ENCODE measurements around the gene TBC1D13.
"Not testable (repeated sequence)": the region's sequence is repeated elsewhere in the genome, so short reads cannot be mapped to it uniquely, and the experiment has no call there.

The TBC1D13 gene

DNA sequence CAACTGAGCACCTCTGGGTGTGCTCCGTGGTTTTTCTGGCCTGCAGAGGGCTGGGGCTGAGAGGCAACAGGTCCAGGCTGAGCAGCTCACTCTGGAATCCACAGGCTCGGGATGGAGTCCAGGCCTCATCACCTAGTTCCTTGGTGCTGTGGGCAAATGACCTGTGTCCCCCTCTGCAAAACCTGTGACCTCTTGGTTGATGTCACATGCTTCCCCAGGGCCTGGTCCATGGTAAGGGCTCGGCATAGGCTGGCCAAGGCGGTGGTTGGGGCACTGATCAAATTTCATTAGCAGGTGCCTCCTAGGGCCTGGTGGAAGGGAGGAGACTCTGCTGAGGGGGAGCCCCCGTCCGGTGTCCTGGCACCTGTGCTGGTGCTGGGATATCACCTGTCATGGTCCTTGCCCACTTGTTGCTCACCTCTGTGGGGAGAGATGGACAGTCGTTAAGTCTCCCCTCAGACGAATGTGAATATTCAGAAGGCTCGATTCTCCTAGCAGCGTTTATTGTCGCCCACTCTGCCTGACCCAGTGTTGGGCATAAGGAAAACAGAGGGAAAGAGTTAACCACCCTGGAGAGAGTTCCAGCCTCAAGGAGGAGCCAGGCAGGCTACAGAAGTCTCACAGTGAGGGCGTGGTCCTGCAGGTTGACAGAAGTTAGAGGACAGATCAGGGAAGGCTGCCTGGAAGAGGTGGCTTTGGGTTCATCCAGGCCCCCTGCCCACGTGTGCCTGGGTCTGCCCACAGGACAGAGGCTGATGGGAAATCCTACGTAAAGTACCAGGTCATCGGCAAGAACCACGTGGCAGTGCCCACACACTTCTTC is 34.7 kb downstream of the TBC1D13 start:
- DNase-seq (ENCODE audit: low spot score) = no peak

DNA sequence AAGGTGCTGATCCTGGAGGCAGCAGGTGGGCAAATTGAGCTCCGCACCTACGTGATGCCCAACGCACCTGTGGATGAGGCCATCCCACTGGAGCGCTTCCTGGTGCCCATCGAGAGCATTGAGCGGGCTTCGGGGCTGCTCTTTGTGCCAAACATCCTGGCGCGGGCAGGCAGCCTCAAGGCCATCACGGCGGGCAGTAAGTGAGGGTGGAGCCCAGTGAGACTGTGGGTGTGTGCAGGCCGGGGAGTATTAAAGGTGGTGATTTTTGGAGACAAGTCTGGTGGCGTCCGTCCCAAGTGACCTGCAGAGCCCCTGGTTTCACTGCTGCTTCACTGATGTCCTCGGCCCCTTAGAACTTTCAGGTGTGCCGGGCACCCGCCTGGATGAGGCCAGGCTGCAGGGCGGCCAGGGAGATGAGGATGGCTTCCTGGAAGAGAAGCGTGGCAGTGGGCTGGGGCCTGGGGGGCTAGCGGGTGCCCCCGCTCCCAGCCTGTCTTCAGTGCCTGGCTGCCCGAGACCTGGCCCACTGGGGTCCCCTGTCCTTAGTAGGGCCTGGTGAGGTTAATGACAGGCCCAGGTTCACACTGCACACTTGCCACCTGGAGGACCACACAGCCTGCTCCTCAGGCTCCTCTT is 35.5 kb downstream of the TBC1D13 start:
- DNase-seq (ENCODE audit: low spot score) = no peak

GRCh38 chr9:128823362-128823902 is 36.4 kb downstream of the TBC1D13 start:
- DNase-seq (ENCODE audit: low spot score) = no peak

DNA sequence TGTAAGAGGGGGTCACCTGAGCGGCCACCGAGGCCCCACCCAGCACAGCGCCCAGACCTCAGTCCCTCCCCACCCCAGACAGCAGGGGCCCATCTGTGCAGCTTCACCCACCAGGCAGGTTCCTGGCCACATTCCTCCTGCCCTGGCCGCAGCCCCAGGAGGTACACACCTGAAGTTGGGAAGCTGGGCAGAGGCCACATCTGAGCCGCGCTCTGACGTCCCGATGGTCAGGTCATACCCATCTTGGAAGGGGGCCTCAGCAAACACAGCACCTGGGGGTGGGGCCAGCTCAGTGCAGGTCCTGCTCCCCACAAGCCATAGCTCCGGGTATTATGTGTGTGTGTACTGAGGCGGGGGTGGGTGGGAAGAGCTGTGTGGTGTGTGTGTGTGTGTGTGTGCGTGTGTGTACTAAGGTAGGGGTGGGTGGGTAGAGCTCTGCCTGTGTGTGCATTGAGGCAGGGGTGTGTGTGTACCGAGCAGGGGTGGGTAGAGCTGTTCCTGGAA is 36.9 kb downstream of the TBC1D13 start:
- DNase-seq (ENCODE audit: low spot score) = no peak

- no peak for DNase-seq (ENCODE audit: low spot score)
These were observed 37.9 kb downstream of the TBC1D13 start for GRCh38 chr9:128824911-128825310.

DNA sequence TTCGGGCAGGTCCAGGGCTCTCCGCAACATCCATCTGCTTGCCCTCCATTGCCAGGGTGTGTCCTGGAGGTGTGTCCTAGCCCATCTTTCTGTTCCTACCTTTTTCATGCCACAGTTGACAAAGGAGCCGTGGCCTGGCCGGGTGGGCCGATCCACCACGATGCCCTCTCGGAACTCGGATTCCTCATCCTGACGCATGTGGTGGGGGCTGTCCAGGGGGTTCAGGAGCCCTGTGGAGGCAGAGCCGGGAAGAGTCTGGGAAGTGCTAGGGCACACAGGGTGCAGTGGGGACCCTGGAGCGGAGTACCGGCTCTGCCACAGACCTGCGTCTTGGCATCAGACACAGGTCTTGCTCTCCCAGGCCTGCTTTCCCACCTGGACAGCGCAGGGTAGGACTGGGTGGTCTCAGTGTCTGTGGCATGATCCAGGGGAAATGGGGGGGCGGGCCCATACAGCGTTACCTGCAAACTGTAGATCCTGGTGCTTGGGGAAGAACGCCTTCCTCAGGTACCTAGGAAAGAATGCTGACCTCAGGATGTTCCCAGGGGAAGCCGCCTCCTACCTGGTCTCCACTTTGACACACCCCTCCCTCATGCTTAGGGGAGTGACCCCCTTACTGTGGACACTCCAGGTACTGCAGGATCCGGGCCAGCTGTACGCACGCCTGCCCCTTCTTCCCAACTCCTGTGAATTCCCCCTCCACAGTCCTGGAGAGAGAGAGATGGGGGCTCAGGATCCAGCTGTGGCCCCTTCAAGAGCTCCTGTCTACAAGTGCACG is 39.1 kb downstream of the TBC1D13 start:
- DNase-seq (ENCODE audit: low spot score) = no peak

DNA sequence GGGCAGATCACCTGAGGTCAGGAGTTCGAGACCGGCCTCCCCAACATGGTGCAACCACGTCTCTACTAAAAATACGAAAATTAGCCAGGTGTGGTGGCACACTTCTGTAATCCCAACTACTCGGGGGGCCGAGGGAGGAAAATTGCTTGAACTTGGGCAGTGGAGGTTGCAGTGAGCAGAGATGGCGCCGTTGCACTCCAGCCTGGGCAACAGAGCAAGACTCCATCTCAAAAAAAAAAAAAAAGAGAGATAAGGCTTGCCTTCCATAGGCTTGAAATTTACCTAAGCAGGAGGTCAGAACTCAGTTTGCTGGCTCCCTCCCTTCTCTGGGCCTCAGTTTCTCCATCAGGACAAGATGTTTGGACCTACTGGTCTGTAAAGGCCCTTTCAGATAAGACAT is 41.2 kb downstream of the TBC1D13 start:
- DNase-seq (ENCODE audit: low spot score) = no peak

DNA sequence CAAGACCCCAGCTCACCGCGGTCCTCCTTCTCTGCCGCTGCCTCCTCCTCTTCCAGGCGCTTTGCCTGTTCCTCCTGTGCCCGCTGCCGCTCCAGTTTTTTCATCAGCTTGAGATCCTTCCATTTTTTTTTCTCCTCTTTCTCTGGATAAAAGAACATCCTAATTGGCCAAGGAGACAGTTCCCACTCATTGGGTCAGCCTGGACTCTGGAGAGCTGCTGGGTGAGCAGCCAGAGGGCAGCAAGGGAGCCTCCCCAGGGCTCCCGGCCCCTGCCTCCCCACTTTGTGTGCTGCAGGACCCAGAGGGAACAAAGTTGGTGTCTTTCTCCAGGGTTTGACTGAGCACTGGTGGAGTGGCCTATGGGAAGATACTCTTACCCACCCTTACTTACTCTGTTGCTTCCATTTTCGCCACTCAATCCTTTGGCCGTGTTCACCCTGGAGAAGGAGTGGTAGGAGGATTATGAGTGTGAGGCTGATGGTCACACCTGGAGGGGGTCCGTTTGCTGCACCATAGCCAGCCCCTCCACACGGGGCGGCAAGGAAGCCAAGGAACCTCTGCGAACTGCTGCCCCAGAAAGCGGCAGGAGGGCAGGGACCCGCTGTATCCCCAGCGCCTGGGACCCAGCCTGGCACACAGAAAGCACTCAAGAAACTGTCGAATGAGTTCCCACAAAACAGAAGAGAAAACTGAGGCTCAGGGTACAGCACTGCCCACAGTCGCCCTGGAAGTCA is 41.8 kb downstream of the TBC1D13 start:
- no peak for DNase-seq (ENCODE audit: low spot score)

GRCh38 chr9:128829477-128830251 is 42.6 kb downstream of the TBC1D13 start, which contains the start of gene SPOUT1:
Gene SPOUT1, minus strand, starts transcription at chr9:128829794. Its CDS starts 14 bp downstream, at chr9:128829780.
- DNase-seq (ENCODE audit: low spot score) = peak; percentile 95

- no peak for DNase-seq (ENCODE audit: low spot score)
These were observed 46.6 kb downstream of the TBC1D13 start for GRCh38 chr9:128833696-128834095.

DNA sequence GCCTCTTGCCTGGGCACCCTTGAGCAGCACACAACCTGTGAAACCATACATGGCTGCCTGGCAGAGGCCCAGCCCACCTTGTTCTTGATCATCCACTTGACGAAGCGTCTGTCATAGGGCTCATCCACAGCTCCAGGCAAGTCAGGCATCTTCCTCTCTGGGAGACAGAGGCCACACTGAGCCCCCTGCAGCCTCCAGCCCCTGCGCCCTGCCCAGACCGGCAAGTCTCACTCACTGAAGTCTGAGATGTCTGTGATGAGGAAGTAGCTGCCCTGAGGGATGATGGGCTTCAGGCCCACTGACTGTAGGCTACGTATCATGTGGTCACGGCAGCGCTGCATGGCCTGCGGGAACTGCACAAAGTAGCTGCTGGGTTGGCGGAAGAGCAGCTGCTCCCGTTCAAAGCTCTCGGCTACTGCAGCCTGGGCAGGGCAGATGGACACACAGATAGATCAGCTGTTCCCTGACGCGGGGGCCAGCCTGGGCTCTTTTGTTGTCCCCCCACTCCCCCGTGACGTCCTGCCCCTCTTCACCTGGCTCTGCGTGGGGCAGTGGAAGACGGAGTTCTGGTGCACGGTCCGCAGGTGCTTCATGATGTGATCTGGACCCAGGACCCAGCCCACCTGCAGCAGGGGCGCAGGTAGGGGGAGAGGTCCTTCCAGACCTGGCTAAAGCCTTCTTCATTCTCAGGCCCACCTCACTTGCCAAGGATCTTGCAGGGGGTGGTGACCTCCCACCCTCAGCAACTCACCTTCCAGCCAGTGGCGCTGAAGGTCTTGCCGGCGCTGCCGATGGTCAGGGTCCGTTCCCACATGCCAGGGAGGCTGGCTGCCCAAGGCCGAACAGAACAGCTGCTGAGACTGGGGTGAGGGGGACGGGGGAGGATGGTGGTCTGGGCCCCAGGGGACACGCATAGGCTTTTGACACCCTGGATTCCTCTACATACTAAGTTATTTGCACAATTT is 48.5 kb downstream of the TBC1D13 start:
- DNase-seq (ENCODE audit: low spot score) = no peak

- DNase-seq (ENCODE audit: low spot score) = no peak
These were observed 49.6 kb downstream of the TBC1D13 start for GRCh38 chr9:128836509-128837145.

DNA sequence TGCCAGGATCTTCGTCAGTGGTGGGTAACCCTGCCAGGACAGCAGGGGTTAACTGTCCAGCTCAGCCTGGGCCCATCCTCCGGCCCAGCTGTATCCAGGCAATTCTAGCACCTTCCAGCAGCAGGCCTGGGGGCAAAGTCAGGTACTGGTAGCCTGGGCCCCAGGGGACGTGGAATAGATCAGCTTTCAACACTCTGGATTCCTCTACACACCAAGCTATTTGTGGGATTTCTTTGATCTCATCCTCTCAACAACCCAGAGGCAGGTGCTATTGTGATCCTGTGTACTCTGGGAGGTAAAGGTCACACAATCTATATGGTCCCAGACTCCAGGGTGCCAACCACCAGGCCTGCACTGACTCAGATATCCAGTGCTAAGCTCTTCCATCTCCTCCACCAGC is 51.3 kb downstream of the TBC1D13 start:
- DNase-seq (ENCODE audit: low spot score) = no peak

- no peak for DNase-seq (ENCODE audit: low spot score)
These were observed 53.5 kb downstream of the TBC1D13 start for GRCh38 chr9:128840524-128840923.

DNA sequence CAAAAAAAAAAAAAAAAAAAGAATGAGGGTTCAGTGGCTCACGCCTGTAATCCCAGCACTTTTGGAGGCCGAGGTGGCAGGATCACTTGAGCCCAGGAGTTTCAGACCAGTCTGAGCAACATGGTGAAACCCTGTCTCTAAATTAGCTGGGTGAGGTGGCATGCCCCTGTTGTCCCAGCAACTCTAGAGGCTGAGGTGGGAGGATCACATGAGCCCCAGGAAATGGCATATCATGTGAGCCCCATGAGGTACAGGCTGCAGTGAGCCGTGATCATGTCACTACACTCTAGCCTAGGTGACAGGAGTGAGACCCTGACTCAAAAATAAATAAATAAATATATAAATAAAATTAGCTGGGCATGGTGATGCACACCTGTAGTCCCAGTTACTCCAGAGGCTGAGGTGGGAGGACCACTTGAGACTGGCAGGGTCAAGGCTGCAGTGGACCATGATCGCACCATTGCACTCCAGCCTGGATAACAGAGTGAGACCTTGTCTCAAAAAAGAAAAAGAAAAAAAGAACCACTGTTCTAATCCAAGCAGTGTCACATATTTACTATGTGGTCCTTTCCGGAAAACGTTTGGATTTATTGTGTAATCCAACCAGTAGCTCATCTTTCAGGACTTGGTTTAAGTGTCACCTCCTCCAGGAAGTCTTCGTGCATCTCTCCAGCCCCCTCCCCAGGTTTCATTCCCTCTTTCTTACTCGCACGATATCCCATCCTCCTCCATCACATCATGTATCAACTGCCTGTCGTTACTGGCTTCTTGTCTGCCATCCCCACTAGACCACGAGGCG is 54.8 kb downstream of the TBC1D13 start:
- no peak for DNase-seq (ENCODE audit: low spot score)

DNA sequence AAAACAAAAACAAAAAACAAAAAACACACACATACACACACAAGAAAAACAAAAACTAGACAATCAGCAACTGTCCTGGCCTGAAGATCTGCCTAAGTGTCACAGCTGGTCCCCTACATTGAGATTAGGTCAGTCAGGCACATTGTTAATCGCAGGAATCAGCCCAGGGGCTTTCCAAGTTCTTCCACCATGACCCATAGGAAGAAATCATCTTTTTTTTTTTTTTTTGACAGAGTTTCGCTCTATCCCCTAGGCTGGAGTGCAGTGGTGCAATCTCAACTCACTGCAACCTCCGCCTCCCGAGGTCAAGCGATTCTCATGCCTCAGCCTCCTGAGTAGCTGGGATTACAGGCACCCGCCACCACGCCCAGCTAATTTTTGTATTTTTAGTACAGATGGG is 56.1 kb downstream of the TBC1D13 start:
- not testable (repeated sequence) for DNase-seq (ENCODE audit: low spot score)

- DNase-seq (ENCODE audit: low spot score) = no peak
These were observed 58.3 kb downstream of the TBC1D13 start for GRCh38 chr9:128845186-128845931.

GRCh38 chr9:128846680-128847030 is 59.6 kb downstream of the TBC1D13 start:
- DNase-seq (ENCODE audit: low spot score) = no peak

Data from pons (tissue), 1 donor.